ENCODE measurements around the gene PDE1C.
"Not testable (repeated sequence)": the region's sequence is repeated elsewhere in the genome, so short reads cannot be mapped to it uniquely, and the experiment has no call there.

The PDE1C gene

DNA sequence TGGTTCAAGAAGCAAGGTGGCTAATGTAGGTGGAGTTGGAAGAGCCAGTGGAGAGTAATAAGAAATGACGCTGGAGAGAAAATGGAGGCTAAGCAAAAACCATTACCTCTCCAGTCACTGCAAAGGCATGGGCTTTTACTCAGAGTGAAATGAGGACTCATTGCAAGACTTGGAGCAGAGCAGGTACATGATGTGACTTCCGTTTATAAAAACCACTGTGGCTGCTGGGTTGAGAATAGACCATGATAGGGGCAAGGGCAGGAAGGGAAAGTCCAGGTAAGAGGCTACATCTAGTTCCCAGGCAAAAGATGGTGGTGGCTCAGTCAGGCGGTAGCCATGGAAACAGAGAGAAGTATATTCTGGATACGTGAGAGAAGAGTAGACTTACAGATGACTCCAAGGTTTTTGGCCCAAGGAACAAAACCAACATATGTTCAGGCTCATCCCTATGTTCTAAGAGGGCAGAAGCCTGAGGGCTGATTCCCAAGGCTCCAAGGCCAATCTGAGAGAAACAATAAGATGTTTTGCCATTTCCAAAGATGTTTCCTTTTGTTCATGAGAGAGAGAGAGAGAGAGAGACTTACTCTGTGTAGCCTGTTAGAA, 21.5 kb upstream of the PDE1C start:
- Histone ChIP-seq H3K4me1 (ENCODE audit: insufficient read depth, low read length) (no peaks in the 10 kb centered on the region), H3K36me3 (ENCODE audit: insufficient read depth, low read length) (no peaks in the 10 kb centered on the region), H3K9me3 (ENCODE audit: control insufficient read depth, insufficient read depth, low read length) (no peaks in the 10 kb centered on the region), H3K9ac (ENCODE audit: low read depth, low read length) (no peak overlapping the region)

DNA sequence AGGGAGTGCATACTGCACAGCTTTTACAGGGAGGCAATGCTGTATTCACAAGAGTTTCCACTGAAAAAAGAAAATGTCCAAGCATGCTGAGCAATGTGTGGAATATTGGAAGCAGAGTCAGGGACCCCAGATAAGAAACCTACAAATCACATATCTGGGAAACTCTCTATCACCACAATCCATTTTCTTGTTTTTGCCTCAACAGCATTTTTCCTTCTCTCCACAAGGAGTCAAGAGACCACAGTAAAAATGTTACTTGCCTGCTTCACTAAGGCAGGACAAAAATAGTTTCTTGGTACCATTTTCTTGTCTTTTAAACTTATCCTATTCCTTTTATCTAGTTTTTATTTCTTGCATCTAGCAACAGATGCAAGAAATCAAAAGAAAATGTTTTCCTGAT, 19.5 kb upstream of the PDE1C start:
- H3K9me3 ChIP-seq (ENCODE audit: control insufficient read depth, insufficient read depth, low read length) = no peaks in the 10 kb centered on the region
- H3K36me3 ChIP-seq (ENCODE audit: insufficient read depth, low read length) = no peaks in the 10 kb centered on the region
- no peaks in the 10 kb centered on the region for H3K4me1 ChIP-seq (ENCODE audit: insufficient read depth, low read length)
- no peak overlapping the region for H3K9ac ChIP-seq (ENCODE audit: low read depth, low read length)

DNA sequence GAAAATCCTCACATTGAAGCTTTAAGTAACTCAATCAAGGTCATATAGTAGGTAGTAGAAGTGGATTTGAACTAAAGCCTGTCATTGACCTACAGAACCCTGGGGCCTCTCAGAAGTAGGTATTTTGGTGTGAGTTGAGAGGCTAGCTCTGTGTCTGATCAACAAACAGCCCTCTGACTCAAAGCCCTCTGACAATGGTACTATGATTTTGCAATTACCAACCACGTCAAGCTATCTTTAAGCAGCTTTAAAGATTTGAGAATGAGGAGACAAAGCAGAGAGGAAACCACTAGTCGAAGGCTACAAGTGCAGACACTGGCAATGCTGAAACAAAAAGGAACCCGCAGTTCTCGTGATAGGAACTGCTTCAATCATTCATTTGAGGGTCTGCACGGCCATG, 19.0 kb upstream of the PDE1C start:
- Histone ChIP-seq H3K9ac (ENCODE audit: low read depth, low read length) (no peak overlapping the region), H3K9me3 (ENCODE audit: control insufficient read depth, insufficient read depth, low read length) (no peaks in the 10 kb centered on the region), H3K4me1 (ENCODE audit: insufficient read depth, low read length) (no peaks in the 10 kb centered on the region), H3K36me3 (ENCODE audit: insufficient read depth, low read length) (no peaks in the 10 kb centered on the region)

DNA sequence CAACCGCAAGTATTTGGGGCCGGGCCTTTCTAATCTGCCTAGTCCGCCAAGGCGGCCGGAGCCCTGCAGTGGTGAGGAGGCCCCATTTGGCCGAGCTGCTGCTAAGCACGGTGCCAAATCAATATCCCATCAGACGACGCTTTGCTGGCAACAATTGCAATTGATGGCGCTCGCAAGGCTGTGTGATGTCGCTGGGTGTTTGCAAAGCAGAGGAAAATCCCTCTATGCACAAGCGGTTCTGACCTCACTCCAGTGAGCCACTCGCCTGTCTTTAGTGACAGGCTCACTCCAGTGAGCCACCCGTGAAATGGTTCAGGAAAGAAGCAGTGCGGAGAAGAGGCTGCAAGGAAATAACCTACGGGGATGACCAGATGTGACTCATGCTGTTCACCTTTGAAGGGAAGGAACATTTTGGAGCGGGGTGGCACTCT, 18.3 kb upstream of the PDE1C start:
- Histone ChIP-seq H3K36me3 (ENCODE audit: insufficient read depth, low read length) (no peaks in the 10 kb centered on the region), H3K4me1 (ENCODE audit: insufficient read depth, low read length) (no peaks in the 10 kb centered on the region), H3K9me3 (ENCODE audit: control insufficient read depth, insufficient read depth, low read length) (no peaks in the 10 kb centered on the region), H3K9ac (ENCODE audit: low read depth, low read length) (no peak overlapping the region)

DNA sequence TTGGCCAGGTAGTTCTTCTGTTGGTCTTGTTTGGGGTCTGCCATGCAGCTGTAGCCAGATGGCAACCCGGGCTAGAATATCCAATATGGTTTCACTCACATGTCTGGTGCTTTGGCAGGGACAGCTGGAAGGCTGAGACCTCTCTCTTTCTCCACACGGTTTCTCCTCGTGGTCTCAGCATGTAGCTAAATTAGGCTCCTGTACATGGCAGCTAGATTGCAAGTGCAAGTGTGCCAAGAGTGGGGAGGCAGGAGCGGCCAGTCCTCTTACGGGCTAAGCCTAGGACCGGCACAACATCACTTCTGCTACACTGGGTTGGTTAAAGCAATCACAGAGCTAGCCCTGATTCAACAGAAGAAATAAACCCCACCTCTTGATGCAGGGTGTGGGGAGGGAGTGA, 9.3 kb upstream of the PDE1C start:
- H3K9me3 ChIP-seq (ENCODE audit: control insufficient read depth, insufficient read depth, low read length) = 0 out of 2 replicates have a peak, but pooled peaks cover 4% of the 10 kb centered on the region
- no peaks in the 10 kb centered on the region for H3K4me1 ChIP-seq (ENCODE audit: insufficient read depth, low read length)
- no peak overlapping the region for H3K9ac ChIP-seq (ENCODE audit: low read depth, low read length)
- no peaks in the 10 kb centered on the region for H3K36me3 ChIP-seq (ENCODE audit: insufficient read depth, low read length)

DNA sequence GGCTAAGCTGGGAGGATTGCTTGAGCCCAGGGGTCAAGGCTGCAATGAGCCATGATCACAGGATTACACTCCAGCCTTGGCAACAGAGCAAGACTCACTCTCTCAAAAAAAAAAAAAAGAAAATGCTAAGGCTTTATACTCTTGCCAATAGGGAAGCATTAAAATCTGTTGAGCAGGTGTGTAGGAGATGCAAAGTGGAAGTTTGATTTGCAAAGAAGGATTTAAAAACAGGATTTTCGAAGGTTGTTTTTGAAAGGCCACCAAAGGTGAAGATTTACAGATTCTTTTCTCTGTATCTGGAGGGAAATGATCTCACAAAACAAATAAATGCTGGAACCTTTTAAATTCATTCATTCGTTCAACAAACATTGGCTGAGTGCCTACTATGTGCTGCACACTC, 8.6 kb upstream of the PDE1C start:
- H3K9me3 ChIP-seq (ENCODE audit: control insufficient read depth, insufficient read depth, low read length) = 0 out of 2 replicates have a peak, but pooled peaks cover 4% of the 10 kb centered on the region

DNA sequence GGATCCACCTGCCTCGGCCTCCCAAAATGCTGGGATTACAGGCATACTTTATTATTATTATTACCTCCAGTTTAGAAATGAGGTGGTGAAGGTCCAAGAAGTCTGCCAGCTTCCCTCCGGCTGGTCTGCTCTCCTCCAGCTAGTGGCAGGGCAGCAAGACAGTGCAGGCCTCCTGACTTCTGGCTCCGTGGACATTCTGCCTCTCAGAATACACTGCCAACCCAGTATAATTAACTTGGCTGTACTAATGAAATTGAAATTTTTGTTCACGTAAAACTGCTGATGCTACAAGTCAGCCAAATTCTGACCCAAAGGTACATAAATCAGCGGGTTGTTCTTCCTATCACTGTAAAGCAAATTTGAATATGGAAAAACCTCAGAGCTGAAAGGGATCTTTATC, 7.6 kb upstream of the PDE1C start:
- H3K4me1 ChIP-seq (ENCODE audit: insufficient read depth, low read length) = no peaks in the 10 kb centered on the region
- H3K36me3 ChIP-seq (ENCODE audit: insufficient read depth, low read length) = no peaks in the 10 kb centered on the region
- no peak overlapping the region for H3K9ac ChIP-seq (ENCODE audit: low read depth, low read length)
- H3K9me3 ChIP-seq (ENCODE audit: control insufficient read depth, insufficient read depth, low read length) = 0 out of 2 replicates have a peak, but pooled peaks cover 4% of the 10 kb centered on the region

More for the DNA sequence above, 8.6 kb upstream of the PDE1C start:
- Histone ChIP-seq H3K4me1 (ENCODE audit: insufficient read depth, low read length) (no peaks in the 10 kb centered on the region), H3K36me3 (ENCODE audit: insufficient read depth, low read length) (no peaks in the 10 kb centered on the region), H3K9ac (ENCODE audit: low read depth, low read length) (no peak overlapping the region)

DNA sequence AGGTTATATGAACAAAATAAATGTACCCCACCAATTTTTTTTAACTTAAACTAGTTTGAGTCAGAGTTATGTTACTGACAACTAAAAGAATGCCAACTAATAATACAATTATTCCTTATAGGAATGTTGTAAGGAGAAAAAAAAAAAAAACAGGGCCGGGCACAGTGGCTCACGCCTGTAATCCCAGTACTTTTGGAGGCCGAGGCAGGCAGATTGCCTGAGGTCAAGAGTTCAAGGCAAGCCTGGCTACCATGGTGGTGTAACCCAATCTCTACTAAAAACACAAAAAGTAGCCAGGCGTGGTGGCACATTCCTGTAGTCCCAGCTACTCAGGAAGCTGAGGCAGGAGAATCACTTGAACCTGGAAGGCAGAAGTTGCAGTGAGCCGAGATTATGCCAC, 6.6 kb upstream of the PDE1C start:
- H3K36me3 ChIP-seq (ENCODE audit: insufficient read depth, low read length); H3K4me1 ChIP-seq (ENCODE audit: insufficient read depth, low read length); H3K9ac ChIP-seq (ENCODE audit: low read depth, low read length); H3K9me3 ChIP-seq (ENCODE audit: control insufficient read depth, insufficient read depth, low read length): not testable (repeated sequence)

DNA sequence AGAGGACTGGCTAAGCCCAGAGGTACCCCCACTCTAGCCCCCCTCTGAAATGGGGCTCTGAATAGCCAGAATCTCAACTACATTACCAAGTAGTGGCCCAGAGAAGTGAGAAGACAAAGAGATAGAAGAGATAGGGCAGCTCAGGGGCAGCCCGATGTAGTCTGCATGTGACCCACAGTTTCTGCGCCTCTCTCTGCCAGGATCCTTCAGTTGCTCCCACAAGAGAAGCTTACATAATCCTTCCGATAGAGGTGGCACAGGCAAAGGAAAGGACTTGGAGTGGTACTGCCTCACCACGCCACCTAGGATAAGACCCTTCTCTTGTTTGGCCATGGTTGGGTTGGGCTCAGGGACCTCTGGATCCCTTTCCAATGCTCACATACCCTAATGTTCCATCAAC, 5.4 kb upstream of the PDE1C start:
- no peaks in the 10 kb centered on the region for H3K9me3 ChIP-seq (ENCODE audit: control insufficient read depth, insufficient read depth, low read length)
- H3K9ac ChIP-seq (ENCODE audit: low read depth, low read length) = no peak overlapping the region
- H3K36me3 ChIP-seq (ENCODE audit: insufficient read depth, low read length) = no peaks in the 10 kb centered on the region
- H3K4me1 ChIP-seq (ENCODE audit: insufficient read depth, low read length) = no peaks in the 10 kb centered on the region

DNA sequence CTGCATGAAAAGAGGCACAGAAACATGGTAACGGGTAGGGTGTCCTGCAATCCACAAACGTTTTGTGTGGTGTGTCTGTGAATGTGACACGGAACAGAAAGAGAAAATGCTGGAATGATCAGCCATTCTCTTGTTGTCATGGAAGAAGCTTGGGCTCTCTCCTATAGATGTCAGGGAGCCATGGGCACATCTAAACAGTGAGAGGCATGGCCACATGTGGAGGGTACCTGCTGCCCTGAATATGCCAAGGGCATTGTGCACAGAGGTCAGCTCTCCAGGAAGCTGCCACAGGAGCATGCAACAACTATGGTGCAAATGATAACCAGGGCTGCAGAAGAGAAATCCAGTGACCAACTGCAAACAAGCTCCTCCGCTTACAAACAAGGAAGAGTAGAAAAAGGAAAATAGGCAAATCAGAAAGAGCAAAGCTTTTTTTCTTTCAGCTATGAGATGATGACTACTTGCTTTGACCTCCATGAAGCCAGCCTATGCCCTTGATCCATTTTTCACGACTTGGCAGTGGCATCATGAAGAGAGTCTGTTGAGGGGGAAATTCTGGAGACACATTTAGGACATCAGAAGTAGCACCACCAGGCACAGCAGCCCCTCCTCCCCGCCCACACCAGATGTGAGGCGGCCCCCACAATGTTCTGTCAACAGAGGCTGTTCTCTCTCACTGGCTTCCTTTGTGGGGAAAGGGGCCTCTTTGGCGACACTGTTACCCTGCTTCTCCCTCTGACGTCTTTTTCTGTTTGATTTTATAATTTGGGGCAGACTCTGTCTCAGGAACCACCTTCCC, 4.8 kb upstream of the PDE1C start:
- H3K9me3 ChIP-seq (ENCODE audit: control insufficient read depth, insufficient read depth, low read length) = no peaks in the 10 kb centered on the region
- H3K9ac ChIP-seq (ENCODE audit: low read depth, low read length) = no peak overlapping the region
- H3K4me1 ChIP-seq (ENCODE audit: insufficient read depth, low read length) = no peaks in the 10 kb centered on the region
- no peaks in the 10 kb centered on the region for H3K36me3 ChIP-seq (ENCODE audit: insufficient read depth, low read length)

DNA sequence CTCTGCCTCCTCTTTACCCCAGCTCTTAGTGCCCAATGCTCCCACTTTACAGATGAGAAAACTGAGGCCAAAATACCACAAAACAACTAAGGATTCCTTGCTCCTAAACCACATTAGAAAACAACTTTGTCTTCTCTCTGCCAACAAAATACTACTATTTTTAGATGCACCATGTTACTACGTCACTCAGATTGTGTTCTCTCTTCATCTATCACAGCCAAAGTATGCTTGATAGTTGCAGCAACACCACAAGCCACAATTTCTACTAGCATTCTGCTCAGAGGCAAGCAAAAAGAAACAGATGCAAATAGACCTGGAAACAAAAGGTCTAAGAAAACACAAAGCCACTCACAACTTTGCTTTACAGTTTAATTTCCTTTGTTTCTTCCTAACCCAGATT, 3.3 kb upstream of the PDE1C start:
- Histone ChIP-seq H3K36me3 (ENCODE audit: insufficient read depth, low read length) (no peaks in the 10 kb centered on the region), H3K9ac (ENCODE audit: low read depth, low read length) (no peak overlapping the region), H3K4me1 (ENCODE audit: insufficient read depth, low read length) (no peaks in the 10 kb centered on the region), H3K9me3 (ENCODE audit: control insufficient read depth, insufficient read depth, low read length) (no peaks in the 10 kb centered on the region)

DNA sequence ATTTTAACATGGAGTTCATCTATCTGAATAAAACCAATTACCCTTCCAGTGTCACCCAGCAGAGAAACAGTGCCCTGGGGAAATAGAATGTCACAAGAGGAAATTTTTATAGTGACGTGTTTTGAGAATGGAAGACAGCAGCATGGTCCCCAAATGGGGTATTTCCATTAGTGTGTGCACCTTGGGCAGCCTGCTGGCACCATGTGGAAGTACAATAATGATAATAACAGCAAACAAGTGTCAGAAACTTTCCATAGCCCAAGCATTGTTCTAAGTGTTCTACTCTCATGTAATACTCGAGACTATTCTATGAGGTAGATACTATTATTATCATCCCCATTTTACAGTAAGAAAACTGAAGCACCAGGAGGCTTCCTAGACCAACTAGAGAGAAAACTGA, 2.2 kb upstream of the PDE1C start:
- no peaks in the 10 kb centered on the region for H3K36me3 ChIP-seq (ENCODE audit: insufficient read depth, low read length)
- no peak overlapping the region for H3K9ac ChIP-seq (ENCODE audit: low read depth, low read length)
- H3K4me1 ChIP-seq (ENCODE audit: insufficient read depth, low read length) = no peaks in the 10 kb centered on the region
- H3K9me3 ChIP-seq (ENCODE audit: control insufficient read depth, insufficient read depth, low read length) = no peaks in the 10 kb centered on the region

DNA sequence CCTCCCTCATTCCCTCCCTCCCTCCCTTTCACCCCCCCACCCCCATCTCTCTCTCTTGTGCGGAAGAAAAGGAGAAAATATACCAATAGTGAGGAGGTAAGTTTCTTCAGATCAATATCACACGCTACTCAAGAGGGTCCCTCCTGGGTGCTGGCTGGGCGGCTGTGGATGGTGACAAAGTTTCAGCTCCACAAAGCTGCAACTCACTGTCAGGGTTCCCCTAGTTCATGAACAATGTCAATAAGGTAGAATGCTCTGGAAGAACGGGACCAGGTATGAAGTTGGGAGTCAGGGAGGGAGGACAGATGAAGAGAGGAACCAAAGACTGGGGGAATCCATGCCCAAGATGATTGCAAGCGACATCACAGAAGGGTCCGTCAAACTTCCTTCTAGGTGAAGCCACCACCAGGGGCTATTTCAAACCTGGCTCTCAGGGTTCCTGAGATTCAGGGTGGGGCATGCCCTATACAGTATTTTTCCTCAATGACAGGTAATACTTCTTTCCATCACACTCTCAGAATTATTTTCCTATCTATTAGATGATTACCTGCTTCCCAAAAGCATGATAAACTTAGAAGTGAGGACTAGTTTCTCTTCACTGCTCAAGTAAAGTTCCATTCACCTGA, 1.4 kb upstream of the PDE1C start:
- H3K9ac ChIP-seq (ENCODE audit: low read depth, low read length) = peak overlapping the region; percentile 59; the same call in 1 of the 2 replicates
- H3K9me3 ChIP-seq (ENCODE audit: control insufficient read depth, insufficient read depth, low read length) = no peaks in the 10 kb centered on the region
- no peaks in the 10 kb centered on the region for H3K36me3 ChIP-seq (ENCODE audit: insufficient read depth, low read length)
- H3K4me1 ChIP-seq (ENCODE audit: insufficient read depth, low read length) = no peaks in the 10 kb centered on the region

DNA sequence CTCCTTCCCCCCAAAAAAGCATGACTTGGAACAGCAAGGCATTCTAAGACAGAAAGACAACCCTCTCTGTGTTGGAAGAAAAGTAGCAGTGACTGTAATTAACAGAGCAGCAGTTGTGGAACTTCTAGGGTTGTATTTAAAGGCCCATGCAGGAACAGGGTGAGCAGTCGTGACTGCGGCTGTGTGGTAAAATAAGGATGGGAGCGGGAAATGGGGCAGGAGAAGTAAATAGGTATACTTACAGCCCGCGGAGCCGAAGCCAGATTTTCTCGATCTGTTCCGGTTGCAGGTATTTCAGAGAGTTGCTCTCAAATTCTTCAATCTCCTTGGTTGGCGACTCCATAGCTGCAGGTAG, 179 bp downstream of the PDE1C start:
- no peaks in the 10 kb centered on the region for H3K36me3 ChIP-seq (ENCODE audit: insufficient read depth, low read length)
- H3K9me3 ChIP-seq (ENCODE audit: control insufficient read depth, insufficient read depth, low read length) = no peaks in the 10 kb centered on the region
- peak overlapping the region; percentile 59; the same call in 1 of the 2 replicates for H3K9ac ChIP-seq (ENCODE audit: low read depth, low read length)
- H3K4me1 ChIP-seq (ENCODE audit: insufficient read depth, low read length) = no peaks in the 10 kb centered on the region

DNA sequence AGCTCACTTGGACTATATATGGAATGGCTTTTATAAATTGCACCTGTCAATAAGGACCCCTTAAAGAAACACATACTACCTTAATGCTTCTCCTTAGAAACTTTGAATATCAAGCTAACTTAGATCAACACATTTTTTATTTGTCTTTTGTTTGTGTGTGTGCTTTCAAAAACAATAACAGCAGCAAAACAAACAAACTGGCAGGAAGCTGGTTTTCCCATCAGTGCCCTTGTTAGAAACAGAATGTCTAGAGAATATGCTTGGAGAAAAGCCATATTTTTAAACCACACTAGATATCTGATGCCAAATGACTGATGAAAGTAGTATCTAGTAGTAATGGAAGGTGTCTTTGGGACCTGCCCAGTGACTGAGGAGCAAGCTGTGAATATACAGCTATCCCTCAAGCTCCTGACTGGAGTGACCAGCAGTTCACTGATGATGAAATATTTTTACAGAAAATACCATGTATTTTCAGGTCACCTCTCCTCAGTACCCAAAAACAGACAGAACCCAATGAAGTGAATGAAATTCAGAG, 1.0 kb downstream of the PDE1C start:
- Histone ChIP-seq H3K4me1 (ENCODE audit: insufficient read depth, low read length) (no peaks in the 10 kb centered on the region), H3K9me3 (ENCODE audit: control insufficient read depth, insufficient read depth, low read length) (no peaks in the 10 kb centered on the region), H3K9ac (ENCODE audit: low read depth, low read length) (no peak overlapping the region), H3K36me3 (ENCODE audit: insufficient read depth, low read length) (no peaks in the 10 kb centered on the region)
